GM12878 (cell line): Measurements from ENCODE around the gene TMPRSS11A. TPM values are rescaled to one million over a fixed set of nuclear protein-coding genes. Genes with fewer than 3 reads are reported as not detected.

Experiments used
- ATAC-seq: fragments of 200-7000 bp; cut with Tn5 transposase; 3 replicates; pipeline ENCODE4 v1.9.1; 2020; ENCODE audit warnings: mild to moderate bottlenecking, moderate library complexity
- BruUV-seq: library from RNA; stranded (reverse); fragments of 400-500 nt; replicated peaks from 2 replicates; lab custom pipeline; 2021; lab: Mats Ljungman, UMichigan
- CTCF ChIA-PET: fragments of 300-600 bp; sonication (Branson Sonifier 250); formaldehyde crosslinking; extraction: SDS; loops from one replicate; lab custom pipeline; 2021; ENCODE audit warnings: inconsistent platforms; lab: Yijun Ruan, JAX
- POLR2A ChIA-PET: fragments of 350-600 bp; formaldehyde crosslinking; extraction: SDS; loops from one replicate; lab custom pipeline; 2021; ENCODE audit warnings: inconsistent platforms; lab: Charles Lee
- RAD21 ChIA-PET: fragments of 300-600 bp; sonication (Branson Sonifier 250); formaldehyde crosslinking; loops from one replicate; lab custom pipeline; 2023; ENCODE audit warnings: antibody characterized with exemption; ENCODE audit not compliant: unreplicated experiment; lab: Charles Lee
- SMC1A ChIA-PET: fragments of 300-600 bp; sonication (Branson Sonifier 250); formaldehyde crosslinking; loops from one replicate; lab custom pipeline; 2023; ENCODE audit not compliant: unreplicated experiment, uncharacterized antibody; lab: Charles Lee
- DNase-seq: peaks from one replicate; pipeline ENCODE4 v3.0.0-alpha.2; 2011; ENCODE audit warnings: low read depth, low spot score
- FAIRE-seq: peaks from 3 replicates; lab custom pipeline; 2011; peaks lifted over from hg19 to GRCh38; lab: Jason Lieb, UNC
- H2AFZ ChIP-seq: 2 replicates; pipeline ENCODE4 v1.6.0; 2011; ENCODE audit warnings: low read depth, low read length, control low read depth; ENCODE audit not compliant: control insufficient read depth
- H3K27ac ChIP-seq: 2 replicates; pipeline ENCODE4 v1.5.1; 2011; ENCODE audit warnings: control low read depth; ENCODE audit not compliant: control insufficient read depth, insufficient read depth
- H3K27me3 ChIP-seq, 2 experiments: replicated peaks in 1 of 2; 2 replicates each; pipeline versions ENCODE4 v1.6.0 to v1.6.1; 2011; ENCODE audit warnings: low read length in 1 of 2; ENCODE audit not compliant: control insufficient read depth in 2 of 2, insufficient read depth in 2 of 2
- H3K36me3 ChIP-seq, 2 experiments: 2 replicates each; pipeline ENCODE4 v1.5.1; 2011; ENCODE audit warnings: low read length in 1 of 2; ENCODE audit not compliant: control insufficient read depth in 2 of 2, insufficient read depth in 2 of 2
- H3K4me1 ChIP-seq: 2 replicates; pipeline ENCODE4 v1.6.1; 2011; ENCODE audit warnings: mild to moderate bottlenecking, low read length, moderate library complexity, mixed read lengths; ENCODE audit not compliant: control insufficient read depth, insufficient read depth
- H3K4me2 ChIP-seq: 2 replicates; pipeline ENCODE4 v1.6.0; 2011; ENCODE audit warnings: control low read depth; ENCODE audit not compliant: control insufficient read depth, insufficient read depth
- H3K4me3 ChIP-seq: fragments of 200-600 bp; sonication (generic); 2 replicates; pipeline ENCODE4 v1.5.1; 2016
- H3K79me2 ChIP-seq: 2 replicates; pipeline ENCODE4 v1.6.0; 2011; ENCODE audit warnings: low read length; ENCODE audit not compliant: control insufficient read depth, insufficient read depth
- H3K9ac ChIP-seq: 2 replicates; pipeline ENCODE4 v1.8.0; 2011; ENCODE audit warnings: low read length, control low read depth, mixed read lengths; ENCODE audit not compliant: control insufficient read depth, insufficient read depth
- H3K9me3 ChIP-seq: replicated peaks from 3 replicates; pipeline ENCODE4 v1.5.1; 2011; ENCODE audit warnings: mild to moderate bottlenecking, low read length; ENCODE audit not compliant: control insufficient read depth, insufficient read depth
- H4K20me1 ChIP-seq: 2 replicates; pipeline ENCODE4 v1.6.0; 2011; ENCODE audit not compliant: control insufficient read depth, insufficient read depth
- CBX3 ChIP-seq: fragments of 200-600 bp; sonication (generic); IDR thresholded peaks from 2 replicates; pipeline ENCODE4 v1.6.1; 2016; ENCODE audit warnings: low read depth, borderline replicate concordance
- E2F4 ChIP-seq: IDR thresholded peaks from 2 replicates; pipeline ENCODE4 v1.6.1; 2012; ENCODE audit warnings: low read depth, low read length, improper control_type of control experiment
- NR2F1 ChIP-seq: fragments of 450-650 bp; conservative IDR thresholded peaks from 2 replicates; pipeline ENCODE4 v1.6.1; 2017; ENCODE audit warnings: mild to moderate bottlenecking
- POU2F2 ChIP-seq: IDR thresholded peaks from 3 replicates; pipeline ENCODE4 v1.6.1; 2011; ENCODE audit warnings: low read depth, mild to moderate bottlenecking, low read length, borderline replicate concordance
- RAD21 ChIP-seq: IDR thresholded peaks from 2 replicates; pipeline ENCODE4 v1.6.1; 2011; ENCODE audit warnings: mild to moderate bottlenecking, low read depth, low read length, moderate library complexity; ENCODE audit not compliant: insufficient read depth
- WGBS: methylation state at CpG from one replicate; pipeline ENCODE4 v1.1.6; 2016; ENCODE audit warnings: low lambda C conversion rate; ENCODE audit not compliant: insufficient replicate concordance, insufficient coverage; ENCODE audit errors: missing lambda C conversion rate; 5-methylcytosine and 5-hydroxymethylcytosine counted together
- in situ Hi-C: fragments of 300-500 bp; cut with MboI; formaldehyde crosslinking; loops from 9 replicates; pipeline ENCODE4 v1.14.3; 2018; ENCODE audit warnings: mixed read lengths
- intact Hi-C: fragments of 100-400 bp; cut with micrococcal nuclease; formaldehyde crosslinking; loops from one replicate; pipeline ENCODE4 v1.14.2; 2022; ENCODE audit not compliant: unreplicated experiment
- polyA plus RNA-seq, 11 experiments: library from polyadenylated mRNA; depleted of rRNA in 4 of 11; unstranded in 6 of 11; stranded (reverse) in 5 of 11; fragments of >200 nt; fragmentation: Nextera tagmentation in 4 of 11; fragmentation: Illumina TruSeq in 1 of 11; extraction: Ambion mirVana in 4 of 11; extraction: Trizol in 1 of 11; gene quantifications; 1 replicate in 1 of 11; 2 replicates in 10 of 11; pipeline versions ENCODE4 v1.2.1 to v1.2.3, GENCODE V29; 2011 to 2016; ENCODE audit warnings: inconsistent platforms in 2 of 11, missing spikeins in 2 of 11, low read depth in 1 of 11
- total RNA-seq, 4 experiments: library from RNA; depleted of rRNA in 3 of 4; stranded (reverse); fragments of >200 nt in 3 of 4; fragmentation: Illumina TruSeq in 1 of 4; extraction: Trizol in 1 of 4; gene quantifications; 2 replicates each; pipeline versions ENCODE4 v1.2.1 to v1.2.3, GENCODE V29; 2013 to 2021
- TF ChIP-seq, protein P1 (sequence below), 3 experiments: IDR thresholded peaks in 2 of 3; conservative IDR thresholded peaks in 1 of 3; 2 replicates each; pipeline ENCODE4 v1.5.1; 2011; ENCODE audit warnings: low read depth in 3 of 3, low read length in 3 of 3, mild to moderate bottlenecking in 3 of 3, control low read depth in 2 of 3, moderate library complexity in 2 of 3, inconsistent platforms in 1 of 3, mixed read lengths in 1 of 3; ENCODE audit not compliant: control insufficient read depth in 2 of 3, insufficient read depth in 1 of 3; ENCODE audit errors: extremely low read depth in 1 of 3
- TF ChIP-seq, protein P2 (sequence below): fragments of 450-650 bp; formaldehyde crosslinking; IDR thresholded peaks from 2 replicates; pipeline ENCODE4 v1.4.0; 2020; ENCODE audit warnings: mild to moderate bottlenecking, moderate library complexity

Gene TMPRSS11A
- total and polyA plus RNA-seq, 10 of the 15 experiments (the other 5 are each of a cell fraction or from before 2014, with no cell fraction given): 0.02 TPM; not detected in 9

DNA sequence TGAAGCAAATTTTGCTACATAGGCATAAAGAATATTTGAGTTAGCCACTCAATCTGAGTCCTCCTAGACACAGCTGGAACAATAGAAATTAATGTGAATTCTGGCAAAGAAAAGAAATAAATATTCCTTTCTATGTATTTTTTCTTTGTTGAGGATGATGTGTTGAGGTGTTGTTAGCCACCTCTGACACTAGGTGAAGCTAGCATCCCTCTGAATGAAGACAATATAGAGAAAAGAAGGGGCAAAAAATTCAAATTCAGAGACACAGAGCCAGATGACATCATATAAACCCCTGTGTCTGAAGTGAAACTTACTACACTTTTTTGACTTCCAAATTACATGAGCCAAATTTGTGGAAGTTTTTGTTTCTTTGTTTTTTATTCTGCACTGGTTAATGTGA, 44.9 kb downstream of the TMPRSS11A start:
- H3K9me3 ChIP-seq: no peaks in the 10 kb centered on the region
- intact Hi-C loops (loop anchor here (10.0 kb wide), 2 partner anchors 174 to 256 kb away; no protein-coding TSS in a partner anchor), in situ Hi-C loops (no loop called here)
- ATAC-seq (no peak), FAIRE-seq (no peak), DNase-seq (no peak)
- ChIA-PET RAD21 (no interaction called here), CTCF (interaction anchor here (1.2 kb wide), 1 partner anchor 258 kb away, joined by 3 read pairs; no protein-coding TSS in a partner anchor), POLR2A (no interaction called here), SMC1A (interaction anchor here (1.0 kb wide), 1 partner anchor 364 kb away, joined by 3 read pairs; no protein-coding TSS in a partner anchor)
- no peaks in the 10 kb centered on the region for H4K20me1 ChIP-seq
- H3K79me2 ChIP-seq: no peaks in the 10 kb centered on the region
- H3K27ac ChIP-seq: no peak overlapping the region
- H2AFZ ChIP-seq: no peak overlapping the region
- H3K9ac ChIP-seq: no peak overlapping the region
- H3K36me3 ChIP-seq: no peaks in the 10 kb centered on the region
- no peaks in the 10 kb centered on the region for H3K4me1 ChIP-seq
- BruUV-seq: no TSS peak
- no peak overlapping the region for H3K4me2 ChIP-seq
- no peak overlapping the region for H3K4me3 ChIP-seq
- no peak for TF ChIP-seq NR2F1
- peak; percentile 46 for TF ChIP-seq RAD21
- TF ChIP-seq, protein P1, sequence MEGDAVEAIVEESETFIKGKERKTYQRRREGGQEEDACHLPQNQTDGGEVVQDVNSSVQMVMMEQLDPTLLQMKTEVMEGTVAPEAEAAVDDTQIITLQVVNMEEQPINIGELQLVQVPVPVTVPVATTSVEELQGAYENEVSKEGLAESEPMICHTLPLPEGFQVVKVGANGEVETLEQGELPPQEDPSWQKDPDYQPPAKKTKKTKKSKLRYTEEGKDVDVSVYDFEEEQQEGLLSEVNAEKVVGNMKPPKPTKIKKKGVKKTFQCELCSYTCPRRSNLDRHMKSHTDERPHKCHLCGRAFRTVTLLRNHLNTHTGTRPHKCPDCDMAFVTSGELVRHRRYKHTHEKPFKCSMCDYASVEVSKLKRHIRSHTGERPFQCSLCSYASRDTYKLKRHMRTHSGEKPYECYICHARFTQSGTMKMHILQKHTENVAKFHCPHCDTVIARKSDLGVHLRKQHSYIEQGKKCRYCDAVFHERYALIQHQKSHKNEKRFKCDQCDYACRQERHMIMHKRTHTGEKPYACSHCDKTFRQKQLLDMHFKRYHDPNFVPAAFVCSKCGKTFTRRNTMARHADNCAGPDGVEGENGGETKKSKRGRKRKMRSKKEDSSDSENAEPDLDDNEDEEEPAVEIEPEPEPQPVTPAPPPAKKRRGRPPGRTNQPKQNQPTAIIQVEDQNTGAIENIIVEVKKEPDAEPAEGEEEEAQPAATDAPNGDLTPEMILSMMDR (IDR thresholded peaks at IDR 0.05 in 2 of 3, conservative IDR thresholded peaks at IDR 0.05 in 1 of 3; ENCODE audit: control insufficient read depth in 2 of 3, extremely low read depth in 1 of 3, insufficient read depth in 1 of 3, low read depth in 3 of 3, low read length in 3 of 3): peak in 1 of 3 experiments; percentile 14; a peak in 1 of 6 replicates
- no peaks in the 10 kb centered on the region for H3K27me3 ChIP-seq

GRCh38 chr4:67915400-67915966, 47.8 kb downstream of the TMPRSS11A start:
- SMC1A ChIA-PET: interaction anchor here (0.5 to 1.0 kb wide), 2 partner anchors 15 to 368 kb away, joined by 3 to 4 read pairs; no protein-coding TSS in a partner anchor

More at GRCh38 chr4:67915400-67915966, 47.8 kb downstream of the TMPRSS11A start:
- in situ Hi-C loops: no loop called here
- Histone ChIP-seq H3K4me2 (no peak overlapping the region), H3K27me3 (no peaks in the 10 kb centered on the region)
- no peak for FAIRE-seq
- no peak for TF ChIP-seq CBX3
- TF ChIP-seq, protein P2, sequence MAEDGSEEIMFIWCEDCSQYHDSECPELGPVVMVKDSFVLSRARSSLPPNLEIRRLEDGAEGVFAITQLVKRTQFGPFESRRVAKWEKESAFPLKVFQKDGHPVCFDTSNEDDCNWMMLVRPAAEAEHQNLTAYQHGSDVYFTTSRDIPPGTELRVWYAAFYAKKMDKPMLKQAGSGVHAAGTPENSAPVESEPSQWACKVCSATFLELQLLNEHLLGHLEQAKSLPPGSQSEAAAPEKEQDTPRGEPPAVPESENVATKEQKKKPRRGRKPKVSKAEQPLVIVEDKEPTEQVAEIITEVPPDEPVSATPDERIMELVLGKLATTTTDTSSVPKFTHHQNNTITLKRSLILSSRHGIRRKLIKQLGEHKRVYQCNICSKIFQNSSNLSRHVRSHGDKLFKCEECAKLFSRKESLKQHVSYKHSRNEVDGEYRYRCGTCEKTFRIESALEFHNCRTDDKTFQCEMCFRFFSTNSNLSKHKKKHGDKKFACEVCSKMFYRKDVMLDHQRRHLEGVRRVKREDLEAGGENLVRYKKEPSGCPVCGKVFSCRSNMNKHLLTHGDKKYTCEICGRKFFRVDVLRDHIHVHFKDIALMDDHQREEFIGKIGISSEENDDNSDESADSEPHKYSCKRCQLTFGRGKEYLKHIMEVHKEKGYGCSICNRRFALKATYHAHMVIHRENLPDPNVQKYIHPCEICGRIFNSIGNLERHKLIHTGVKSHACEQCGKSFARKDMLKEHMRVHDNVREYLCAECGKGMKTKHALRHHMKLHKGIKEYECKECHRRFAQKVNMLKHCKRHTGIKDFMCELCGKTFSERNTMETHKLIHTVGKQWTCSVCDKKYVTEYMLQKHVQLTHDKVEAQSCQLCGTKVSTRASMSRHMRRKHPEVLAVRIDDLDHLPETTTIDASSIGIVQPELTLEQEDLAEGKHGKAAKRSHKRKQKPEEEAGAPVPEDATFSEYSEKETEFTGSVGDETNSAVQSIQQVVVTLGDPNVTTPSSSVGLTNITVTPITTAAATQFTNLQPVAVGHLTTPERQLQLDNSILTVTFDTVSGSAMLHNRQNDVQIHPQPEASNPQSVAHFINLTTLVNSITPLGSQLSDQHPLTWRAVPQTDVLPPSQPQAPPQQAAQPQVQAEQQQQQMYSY (CRISPR knock-in tag): no peak
- no peak for TF ChIP-seq E2F4
- no peak for TF ChIP-seq POU2F2
- TF ChIP-seq, all 136 proteins: peak for 0
- H3K36me3 ChIP-seq: no peaks in the 10 kb centered on the region
- H3K4me1 ChIP-seq: no peaks in the 10 kb centered on the region
- H2AFZ ChIP-seq: no peak overlapping the region
- WGBS: 40% methylated on average over 5 of the region's 5 CpGs
- no peaks in the 10 kb centered on the region for H3K9me3 ChIP-seq
- no peak overlapping the region for H3K9ac ChIP-seq
- H3K79me2 ChIP-seq: no peaks in the 10 kb centered on the region
- ChIA-PET CTCF (interaction anchor here (1.0 to 1.5 kb wide), 4 partner anchors 23 to 366 kb away, joined by 3 to 5 read pairs (median 4); no protein-coding TSS in a partner anchor), RAD21 (no interaction called here), POLR2A (interaction anchor here (0.6 kb wide), 2 partner anchors 364 to 411 kb away, joined by 3 read pairs; no protein-coding TSS in a partner anchor)
- H4K20me1 ChIP-seq: no peaks in the 10 kb centered on the region
- no TSS peak for BruUV-seq
- ATAC-seq (no peak), DNase-seq (no peak)
- H3K4me3 ChIP-seq: no peak overlapping the region
- no peak overlapping the region for H3K27ac ChIP-seq
- intact Hi-C loops: loop anchor here (10.0 kb wide), 2 partner anchors 171 to 259 kb away; no protein-coding TSS in a partner anchor
